GM18858 (cell line): ENCODE measurements around the gene TMOD1.

ENCODE experiments used
- ATAC-seq: cut with Tn5 transposase; IDR thresholded peaks from one replicate; pipeline ENCODE4 v1.9.1; 2021; ENCODE audit not compliant: unreplicated experiment

The TMOD1 gene

DNA sequence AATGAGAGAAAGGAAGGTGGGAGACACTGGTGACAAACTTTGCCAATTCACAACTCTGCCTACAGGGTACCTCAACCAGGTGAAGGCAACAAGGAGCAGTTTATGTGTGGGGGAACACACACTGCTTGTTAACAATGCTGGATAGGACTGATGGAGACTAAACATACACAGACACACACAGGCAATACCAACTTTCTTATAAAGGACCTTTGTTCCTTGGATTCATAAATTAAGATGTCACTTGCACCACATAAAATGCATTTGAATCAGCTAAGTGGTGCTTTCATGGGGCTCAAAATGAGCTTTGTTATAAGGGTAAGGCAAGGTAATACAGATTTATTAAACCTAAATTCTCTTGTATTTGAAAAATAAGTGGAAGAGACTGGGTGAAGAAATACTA is 127.7 kb downstream of the TMOD1 start:
- no peak for ATAC-seq

DNA sequence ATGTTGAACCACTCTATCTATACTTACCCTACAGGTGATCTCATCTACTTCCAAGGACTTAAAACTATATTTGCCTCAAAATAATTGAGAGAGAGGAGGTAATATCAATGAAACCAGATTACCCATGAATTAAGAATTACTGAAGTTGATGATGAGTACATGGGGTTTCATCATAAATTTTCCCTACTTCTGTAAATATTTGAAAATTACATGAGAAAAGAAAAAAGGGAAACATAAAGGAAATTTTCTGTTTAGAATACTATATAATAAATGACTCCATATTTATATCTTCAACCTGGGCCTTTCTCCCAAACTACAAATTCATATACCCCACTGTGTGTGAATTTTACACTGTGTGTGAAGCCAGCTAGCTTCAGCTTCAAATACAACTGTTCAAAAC is 129.1 kb downstream of the TMOD1 start:
- no peak for ATAC-seq

DNA sequence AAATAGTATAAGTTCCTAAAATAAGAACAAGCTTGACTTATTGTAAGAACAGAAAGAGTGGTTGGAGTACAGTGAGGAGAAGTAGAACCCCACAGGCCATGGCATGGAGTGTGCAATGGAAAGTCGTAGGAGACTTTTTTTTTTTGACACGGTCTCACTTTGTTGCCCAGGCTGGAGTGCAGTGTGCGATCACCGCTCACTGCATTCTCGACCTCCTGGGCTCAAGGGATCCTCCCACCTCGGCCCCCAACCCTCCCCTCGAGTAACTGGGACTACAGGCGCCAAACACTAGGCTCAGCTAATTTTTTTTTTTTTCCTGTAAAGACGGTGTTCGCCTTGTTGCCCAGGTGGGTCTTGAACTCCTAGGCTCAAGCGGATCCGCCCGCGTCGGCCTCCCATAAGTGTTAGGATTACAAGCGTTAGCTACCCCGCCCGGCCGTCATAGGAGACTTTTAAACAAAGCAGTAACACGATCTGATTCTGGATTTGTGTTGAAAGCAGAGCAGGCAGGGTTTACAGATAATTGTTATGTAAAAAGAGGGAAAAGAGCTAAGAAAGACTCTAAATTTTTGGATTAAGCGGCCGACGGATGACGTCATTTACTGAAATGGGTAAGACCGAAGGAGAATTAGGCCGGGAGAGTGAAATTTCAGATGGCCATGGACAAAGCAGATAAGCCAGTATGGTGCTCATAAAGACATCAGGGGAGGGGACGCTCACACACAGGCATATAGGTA is 130.9 kb downstream of the TMOD1 start:
- peak; percentile 6 for ATAC-seq

DNA sequence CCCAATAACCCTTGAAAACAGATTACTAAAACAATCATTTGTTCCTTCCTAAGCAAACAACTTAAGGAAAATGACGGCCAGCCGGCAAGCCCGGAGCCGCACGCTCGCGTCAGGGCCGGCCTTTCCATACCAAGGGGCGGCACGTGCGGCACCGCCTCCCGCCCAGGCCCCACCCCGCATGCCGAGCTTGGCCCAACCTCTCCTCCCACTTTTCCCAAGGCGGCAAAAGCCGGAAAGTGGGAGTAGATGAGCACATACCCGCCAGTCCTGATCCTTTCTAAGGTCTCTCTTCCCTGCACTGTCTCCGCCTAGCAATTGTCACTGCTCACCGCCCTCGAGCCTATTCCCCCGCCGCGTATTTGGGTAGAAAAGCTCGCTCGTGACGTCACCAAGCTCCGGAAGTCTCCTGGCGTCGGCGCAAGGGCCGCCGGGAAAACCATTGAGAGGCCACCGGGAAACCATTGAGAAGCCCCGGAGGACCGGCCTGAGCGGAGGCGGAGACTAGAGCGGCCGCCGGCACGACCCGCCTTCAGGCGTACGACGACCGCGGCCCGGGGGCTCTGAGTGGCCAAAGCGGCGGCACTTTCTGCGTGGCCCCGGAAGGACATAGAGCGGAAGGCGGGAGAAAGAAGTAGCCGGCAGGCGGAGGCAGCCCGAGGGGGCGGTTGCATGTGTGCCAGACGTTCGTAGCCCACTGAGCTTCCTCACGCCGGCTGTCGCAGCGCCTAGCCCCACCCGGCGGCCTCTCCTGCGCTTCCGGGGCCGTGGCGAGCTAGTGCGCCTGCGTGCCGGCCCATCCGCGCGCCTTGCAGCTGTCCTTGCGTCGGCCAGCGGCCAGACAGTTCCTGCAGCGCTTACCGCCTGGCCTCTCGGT is 131.8 kb downstream of the TMOD1 start, which contains the start of the genes NCBP1 and TSTD2:
Gene NCBP1 (plus strand): TSS at position 837 of the 874 bp plus-strand sequence. CDS start 61 bp downstream, outside the sequence.
Gene TSTD2 (minus strand): TSS at position 384 of the 874 bp plus-strand sequence. CDS start 5,806 bp downstream, outside the sequence.
- peak; percentile 81 for ATAC-seq

DNA sequence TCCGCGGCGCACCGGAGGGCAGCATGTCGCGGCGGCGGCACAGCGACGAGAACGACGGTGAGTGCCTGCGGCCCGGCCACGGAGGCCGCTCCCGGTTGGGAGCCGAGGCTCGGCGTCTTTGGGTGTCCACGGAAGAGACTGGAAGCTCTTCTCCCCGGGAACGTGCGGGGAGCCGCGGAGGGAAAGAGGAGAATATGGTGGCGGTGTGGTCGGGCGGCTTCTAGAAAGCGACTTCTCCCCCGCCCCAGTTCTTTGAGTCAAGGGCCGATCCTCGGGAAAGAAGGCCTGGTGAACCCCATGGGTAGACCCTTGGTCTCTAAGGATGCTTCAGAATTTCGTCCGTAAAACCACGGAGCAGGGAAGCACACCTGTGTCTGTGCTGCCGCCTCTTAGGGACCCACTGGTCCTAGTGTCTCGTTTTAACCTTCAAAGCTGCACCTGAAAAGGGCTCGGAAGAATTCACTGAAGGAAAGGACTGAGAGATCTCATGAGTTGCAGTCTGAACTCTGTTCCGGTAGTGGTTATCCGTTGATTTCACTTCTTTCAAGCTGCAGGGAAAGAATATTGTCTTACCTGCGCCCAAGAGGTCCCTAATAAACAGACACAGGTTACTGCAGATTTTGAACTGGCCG is 132.5 kb downstream of the TMOD1 start:
- ATAC-seq = no peak

DNA sequence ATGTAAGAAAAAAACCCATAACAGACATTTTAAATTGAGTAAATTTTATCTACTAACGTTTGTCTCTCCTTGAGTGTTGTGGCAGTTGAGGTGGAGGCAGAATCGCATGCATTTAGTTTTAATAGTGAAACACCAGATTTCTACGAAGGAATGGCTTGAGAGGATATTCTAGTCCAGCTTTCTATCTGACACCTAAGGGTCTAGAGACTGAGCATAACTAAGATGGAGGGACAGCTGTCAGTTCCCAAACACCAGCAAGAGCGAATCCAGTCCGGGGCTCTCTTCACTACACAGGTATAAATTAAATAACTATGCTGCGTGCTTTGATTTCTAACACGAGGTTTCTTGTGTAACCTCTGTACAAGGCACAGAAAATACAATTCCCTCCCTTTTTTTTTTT is 133.6 kb downstream of the TMOD1 start:
- ATAC-seq = no peak

DNA sequence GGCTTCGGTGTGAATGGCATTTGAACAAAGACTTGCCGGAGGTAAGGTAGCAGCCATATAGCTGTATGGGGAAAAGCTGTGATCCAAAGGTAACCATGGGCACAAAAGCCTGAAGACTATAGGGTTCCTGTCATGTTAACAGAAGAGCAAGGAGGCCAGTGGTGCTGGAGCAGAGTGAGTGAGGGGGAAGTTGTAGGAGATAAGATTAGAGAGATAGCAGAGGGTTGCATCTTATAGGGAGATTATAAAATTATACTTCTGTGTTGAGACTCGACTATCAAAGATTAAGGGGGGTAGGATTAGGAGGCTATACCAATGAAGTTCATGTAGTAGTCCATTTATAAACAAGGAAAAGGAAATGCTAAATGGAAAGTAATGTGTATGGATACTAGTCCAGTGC is 135.4 kb downstream of the TMOD1 start:
- no peak for ATAC-seq

DNA sequence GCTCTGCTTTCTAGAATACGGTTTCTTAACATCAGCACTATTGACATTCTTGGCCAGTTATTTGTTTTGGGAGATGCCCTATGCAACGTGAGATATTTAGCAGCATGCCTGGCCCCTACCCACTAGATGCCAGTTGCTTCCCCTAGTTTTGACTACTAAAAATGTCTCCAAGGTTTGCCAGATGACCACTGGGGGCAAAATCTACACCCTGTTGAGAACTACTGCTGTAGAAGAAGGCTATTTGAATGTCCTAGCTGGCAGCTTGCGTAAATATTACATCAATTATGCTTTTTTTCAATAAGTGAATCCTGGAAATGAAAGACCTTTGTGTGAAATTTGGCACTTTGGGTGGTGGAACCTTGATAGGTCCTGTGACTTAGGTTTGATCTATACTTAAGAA is 137.2 kb downstream of the TMOD1 start:
- ATAC-seq = no peak

DNA sequence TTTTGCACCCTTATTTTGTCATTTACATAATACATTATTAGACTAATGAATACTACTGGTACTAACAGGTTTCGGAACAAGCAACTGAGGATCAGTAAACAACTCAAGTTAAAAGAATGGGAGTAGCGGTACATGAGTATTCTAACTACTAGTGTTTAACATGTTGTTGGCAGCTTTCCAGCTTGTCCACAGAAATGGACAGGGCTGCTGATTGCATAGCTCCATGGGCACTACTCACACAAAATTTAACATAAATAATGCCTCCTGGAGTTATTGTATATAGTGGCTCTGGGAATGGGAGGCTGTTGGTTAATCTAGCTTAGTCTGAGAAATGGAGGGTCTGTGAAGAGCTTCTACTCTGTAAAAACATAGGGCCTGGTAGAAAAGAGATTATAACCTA is 138.9 kb downstream of the TMOD1 start:
- no peak for ATAC-seq

DNA sequence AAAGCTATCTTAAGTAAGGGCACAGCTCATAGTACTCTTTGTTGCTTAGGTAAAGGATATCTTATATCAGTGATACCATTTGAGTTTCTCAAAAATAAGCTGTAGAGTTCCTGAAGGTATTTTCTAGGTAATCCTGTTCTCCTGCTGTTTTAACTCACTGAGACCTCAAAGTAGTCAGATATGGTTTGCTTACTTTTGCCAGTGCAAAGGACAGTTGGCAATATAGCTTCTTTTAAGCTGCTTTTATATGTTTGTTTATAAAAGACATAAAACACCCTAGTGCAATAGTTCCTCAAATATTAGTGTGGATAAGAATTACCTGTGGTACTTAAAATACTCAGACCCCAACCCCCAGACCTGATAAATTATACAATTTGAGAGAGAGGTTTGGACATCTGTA is 144.3 kb downstream of the TMOD1 start:
- no peak for ATAC-seq

DNA sequence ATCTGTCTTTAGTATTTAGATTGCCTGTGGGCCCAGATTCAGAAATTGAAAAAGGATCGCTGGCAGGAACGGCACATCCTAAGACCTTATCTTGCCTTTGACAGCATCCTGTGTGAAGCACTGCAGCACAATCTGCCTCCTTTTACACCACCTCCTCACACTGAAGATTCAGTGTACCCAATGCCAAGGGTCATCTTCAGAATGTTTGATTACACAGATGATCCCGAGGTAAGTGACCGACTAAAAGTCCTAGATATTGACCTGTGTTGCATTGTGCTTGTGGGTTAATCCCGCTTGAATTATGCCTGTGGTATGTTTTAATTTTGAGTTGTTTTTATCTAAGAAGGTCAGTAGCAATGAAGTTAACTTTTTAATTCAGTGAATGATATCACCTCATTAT is 146.5 kb downstream of the TMOD1 start:
- ATAC-seq = no peak
